ENCODE measurements around the gene GMDS.

- TF ChIP-seq POLR2AphosphoS5 (IDR thresholded peaks at IDR 0.05; ENCODE audit: insufficient read depth in 1 of 2, low read depth in 1 of 2), result no peak
- TF ChIP-seq, protein P1, sequence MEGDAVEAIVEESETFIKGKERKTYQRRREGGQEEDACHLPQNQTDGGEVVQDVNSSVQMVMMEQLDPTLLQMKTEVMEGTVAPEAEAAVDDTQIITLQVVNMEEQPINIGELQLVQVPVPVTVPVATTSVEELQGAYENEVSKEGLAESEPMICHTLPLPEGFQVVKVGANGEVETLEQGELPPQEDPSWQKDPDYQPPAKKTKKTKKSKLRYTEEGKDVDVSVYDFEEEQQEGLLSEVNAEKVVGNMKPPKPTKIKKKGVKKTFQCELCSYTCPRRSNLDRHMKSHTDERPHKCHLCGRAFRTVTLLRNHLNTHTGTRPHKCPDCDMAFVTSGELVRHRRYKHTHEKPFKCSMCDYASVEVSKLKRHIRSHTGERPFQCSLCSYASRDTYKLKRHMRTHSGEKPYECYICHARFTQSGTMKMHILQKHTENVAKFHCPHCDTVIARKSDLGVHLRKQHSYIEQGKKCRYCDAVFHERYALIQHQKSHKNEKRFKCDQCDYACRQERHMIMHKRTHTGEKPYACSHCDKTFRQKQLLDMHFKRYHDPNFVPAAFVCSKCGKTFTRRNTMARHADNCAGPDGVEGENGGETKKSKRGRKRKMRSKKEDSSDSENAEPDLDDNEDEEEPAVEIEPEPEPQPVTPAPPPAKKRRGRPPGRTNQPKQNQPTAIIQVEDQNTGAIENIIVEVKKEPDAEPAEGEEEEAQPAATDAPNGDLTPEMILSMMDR (IDR thresholded peaks at IDR 0.05), result no peak
- TF ChIP-seq POLR2A (IDR thresholded peaks at IDR 0.05), result no peak
Measured at GRCh38 chr6:2038092-2038491, 207.3 kb downstream of the GMDS start.

Measured in vagina (tissue), 2 donors.